Neural cell (in vitro differentiated cells): Measurements from ENCODE around the gene METTL26.

Source experiments
- EP300 ChIP-seq: fragments of 450-650 bp; conservative IDR thresholded peaks from 2 replicates; pipeline ENCODE4 v1.6.1; 2014; ENCODE audit warnings: antibody characterized with exemption, mild to moderate bottlenecking, moderate library complexity; ENCODE audit not compliant: poor library complexity, severe bottlenecking
- EZH2 ChIP-seq: fragments of 200-600, 300-800 bp; shearing (Covaris generic), sonication (generic); IDR thresholded peaks from 2 replicates; pipeline ENCODE4 v1.6.1; 2014; ENCODE audit warnings: antibody characterized with exemption, low read length, borderline replicate concordance, mild to moderate bottlenecking; ENCODE audit not compliant: insufficient read depth, poor library complexity, severe bottlenecking
- MXI1 ChIP-seq: fragments of 450-650 bp; conservative IDR thresholded peaks from 2 replicates; pipeline ENCODE4 v1.6.1; 2014; ENCODE audit warnings: antibody characterized with exemption, mild to moderate bottlenecking; ENCODE audit not compliant: poor library complexity, severe bottlenecking
- POLR2AphosphoS5 ChIP-seq: IDR thresholded peaks from 2 replicates; pipeline ENCODE4 v1.6.1; 2012
- RAD21 ChIP-seq: fragments of 450-650 bp; conservative IDR thresholded peaks from 2 replicates; pipeline ENCODE4 v1.6.1; 2014; ENCODE audit warnings: antibody characterized with exemption, mild to moderate bottlenecking, moderate library complexity
- SMC3 ChIP-seq: fragments of 450-650 bp; conservative IDR thresholded peaks from 2 replicates; pipeline ENCODE4 v1.6.1; 2014; ENCODE audit warnings: antibody characterized with exemption, mild to moderate bottlenecking, moderate library complexity; ENCODE audit not compliant: poor library complexity
- TAF1 ChIP-seq: IDR thresholded peaks from 2 replicates; pipeline ENCODE4 v1.6.1; 2012; ENCODE audit warnings: low read depth
- TF ChIP-seq, protein P1 (sequence below): fragments of 450-650 bp; IDR thresholded peaks from 2 replicates; pipeline ENCODE4 v1.5.1; 2014; ENCODE audit warnings: antibody characterized with exemption, mild to moderate bottlenecking, moderate library complexity; ENCODE audit not compliant: poor library complexity, severe bottlenecking
- TF ChIP-seq, protein P2 (sequence below): IDR thresholded peaks from 2 replicates; pipeline ENCODE4 v1.6.1; 2012; ENCODE audit warnings: borderline replicate concordance

DNA sequence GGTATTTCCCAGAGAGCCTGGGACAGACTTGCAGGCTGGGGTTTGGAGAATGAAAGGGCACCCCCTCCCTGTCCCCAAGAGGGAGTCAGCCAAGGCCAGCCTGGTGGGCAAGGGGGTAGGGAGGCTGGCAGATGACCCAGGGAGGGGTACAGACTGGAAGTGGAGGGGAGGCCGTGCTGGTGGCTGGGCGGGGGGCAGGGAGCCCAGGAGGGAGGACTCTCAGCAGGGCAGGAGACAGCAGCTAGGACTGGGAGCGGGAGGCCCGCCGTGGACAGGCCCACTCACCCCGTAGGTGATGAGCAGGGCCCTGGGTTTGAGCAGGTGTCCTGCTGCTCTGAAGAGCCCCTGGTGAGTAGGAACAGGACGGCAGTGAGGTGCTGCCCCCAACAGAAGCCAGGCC, 1.1 kb downstream of the METTL26 start:
- TF ChIP-seq, protein P1, sequence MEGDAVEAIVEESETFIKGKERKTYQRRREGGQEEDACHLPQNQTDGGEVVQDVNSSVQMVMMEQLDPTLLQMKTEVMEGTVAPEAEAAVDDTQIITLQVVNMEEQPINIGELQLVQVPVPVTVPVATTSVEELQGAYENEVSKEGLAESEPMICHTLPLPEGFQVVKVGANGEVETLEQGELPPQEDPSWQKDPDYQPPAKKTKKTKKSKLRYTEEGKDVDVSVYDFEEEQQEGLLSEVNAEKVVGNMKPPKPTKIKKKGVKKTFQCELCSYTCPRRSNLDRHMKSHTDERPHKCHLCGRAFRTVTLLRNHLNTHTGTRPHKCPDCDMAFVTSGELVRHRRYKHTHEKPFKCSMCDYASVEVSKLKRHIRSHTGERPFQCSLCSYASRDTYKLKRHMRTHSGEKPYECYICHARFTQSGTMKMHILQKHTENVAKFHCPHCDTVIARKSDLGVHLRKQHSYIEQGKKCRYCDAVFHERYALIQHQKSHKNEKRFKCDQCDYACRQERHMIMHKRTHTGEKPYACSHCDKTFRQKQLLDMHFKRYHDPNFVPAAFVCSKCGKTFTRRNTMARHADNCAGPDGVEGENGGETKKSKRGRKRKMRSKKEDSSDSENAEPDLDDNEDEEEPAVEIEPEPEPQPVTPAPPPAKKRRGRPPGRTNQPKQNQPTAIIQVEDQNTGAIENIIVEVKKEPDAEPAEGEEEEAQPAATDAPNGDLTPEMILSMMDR, result no peak
- TF ChIP-seq MXI1 (no peak), TAF1 (no peak), EZH2 (no peak), POLR2AphosphoS5 (no peak), RAD21 (no peak), SMC3 (no peak), EP300 (no peak)
- TF ChIP-seq, protein P2, sequence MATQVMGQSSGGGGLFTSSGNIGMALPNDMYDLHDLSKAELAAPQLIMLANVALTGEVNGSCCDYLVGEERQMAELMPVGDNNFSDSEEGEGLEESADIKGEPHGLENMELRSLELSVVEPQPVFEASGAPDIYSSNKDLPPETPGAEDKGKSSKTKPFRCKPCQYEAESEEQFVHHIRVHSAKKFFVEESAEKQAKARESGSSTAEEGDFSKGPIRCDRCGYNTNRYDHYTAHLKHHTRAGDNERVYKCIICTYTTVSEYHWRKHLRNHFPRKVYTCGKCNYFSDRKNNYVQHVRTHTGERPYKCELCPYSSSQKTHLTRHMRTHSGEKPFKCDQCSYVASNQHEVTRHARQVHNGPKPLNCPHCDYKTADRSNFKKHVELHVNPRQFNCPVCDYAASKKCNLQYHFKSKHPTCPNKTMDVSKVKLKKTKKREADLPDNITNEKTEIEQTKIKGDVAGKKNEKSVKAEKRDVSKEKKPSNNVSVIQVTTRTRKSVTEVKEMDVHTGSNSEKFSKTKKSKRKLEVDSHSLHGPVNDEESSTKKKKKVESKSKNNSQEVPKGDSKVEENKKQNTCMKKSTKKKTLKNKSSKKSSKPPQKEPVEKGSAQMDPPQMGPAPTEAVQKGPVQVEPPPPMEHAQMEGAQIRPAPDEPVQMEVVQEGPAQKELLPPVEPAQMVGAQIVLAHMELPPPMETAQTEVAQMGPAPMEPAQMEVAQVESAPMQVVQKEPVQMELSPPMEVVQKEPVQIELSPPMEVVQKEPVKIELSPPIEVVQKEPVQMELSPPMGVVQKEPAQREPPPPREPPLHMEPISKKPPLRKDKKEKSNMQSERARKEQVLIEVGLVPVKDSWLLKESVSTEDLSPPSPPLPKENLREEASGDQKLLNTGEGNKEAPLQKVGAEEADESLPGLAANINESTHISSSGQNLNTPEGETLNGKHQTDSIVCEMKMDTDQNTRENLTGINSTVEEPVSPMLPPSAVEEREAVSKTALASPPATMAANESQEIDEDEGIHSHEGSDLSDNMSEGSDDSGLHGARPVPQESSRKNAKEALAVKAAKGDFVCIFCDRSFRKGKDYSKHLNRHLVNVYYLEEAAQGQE, result no peak
